Nephron progenitor cell (in vitro differentiated cells): ENCODE results near the gene IGFLR1.
A peak's percentile ranks its signal among the peaks of the same experiment; 100 is the strongest.

Experiments
- DNase-seq: peaks from one replicate; pipeline ENCODE4 v3.0.0; 2021
- H3K27ac Mint-ChIP-seq: 2 replicates; pipeline ENCODE4 v1.8.0; 2021; ENCODE audit warnings: mild to moderate bottlenecking, moderate library complexity, mixed read lengths
- H3K27me3 Mint-ChIP-seq: 2 replicates; pipeline ENCODE4 v1.8.0; 2021; ENCODE audit warnings: mild to moderate bottlenecking, low read depth, mixed read lengths; ENCODE audit not compliant: poor library complexity
- H3K36me3 Mint-ChIP-seq: 2 replicates; pipeline ENCODE4 v1.8.0; 2021; ENCODE audit warnings: low read depth, mixed read lengths
- H3K4me1 Mint-ChIP-seq: 2 replicates; pipeline ENCODE4 v1.8.0; 2021; ENCODE audit warnings: mixed read lengths
- H3K4me3 Mint-ChIP-seq: 2 replicates; pipeline ENCODE4 v1.8.0; 2021; ENCODE audit warnings: mild to moderate bottlenecking, moderate library complexity, mixed read lengths
- H3K9me3 Mint-ChIP-seq: 2 replicates; pipeline ENCODE4 v1.8.0; 2021; ENCODE audit warnings: mild to moderate bottlenecking, moderate library complexity, mixed read lengths
- CTCF ChIP-seq: fragments of 200-600 bp; sonication (generic); IDR thresholded peaks from 2 replicates; pipeline ENCODE4 v1.5.0; 2021; ENCODE audit warnings: antibody characterized with exemption

IGFLR1 gene

GRCh38 chr19:35784503-35785338 is 42.5 kb upstream of the IGFLR1 start:
- Mint-ChIP-seq H3K4me3 (no peak overlapping the region), H3K36me3 (peaks cover 24% of the 10 kb centered on the region), H3K4me1 (peaks cover 13% of the 10 kb centered on the region), H3K27ac (no peak overlapping the region), H3K9me3 (no peaks in the 10 kb centered on the region), H3K27me3 (peaks cover 9% of the 10 kb centered on the region)
- peak; percentile 62 for DNase-seq
- no peak for TF ChIP-seq CTCF

GRCh38 chr19:35783469-35784434 is 41.5 kb upstream of the IGFLR1 start:
- peaks cover 12% of the 10 kb centered on the region for H3K27me3 Mint-ChIP-seq
- no peak for TF ChIP-seq CTCF
- H3K9me3 Mint-ChIP-seq, result no peaks in the 10 kb centered on the region
- H3K4me1 Mint-ChIP-seq, result peaks cover 13% of the 10 kb centered on the region
- H3K36me3 Mint-ChIP-seq, result peaks cover 28% of the 10 kb centered on the region
- no peak overlapping the region for H3K27ac Mint-ChIP-seq
- peak; percentile 29 for DNase-seq
- peak overlapping the region; percentile 26 for H3K4me3 Mint-ChIP-seq

- no peak for TF ChIP-seq CTCF
- DNase-seq, result no peak
- Mint-ChIP-seq H3K4me3 (no peak overlapping the region), H3K4me1 (peaks cover 18% of the 10 kb centered on the region), H3K9me3 (no peaks in the 10 kb centered on the region), H3K27ac (no peak overlapping the region), H3K36me3 (peaks cover 28% of the 10 kb centered on the region), H3K27me3 (peaks cover 18% of the 10 kb centered on the region)
Observed at GRCh38 chr19:35782589-35782988, 40.3 kb upstream of the IGFLR1 start.

- H3K27me3 Mint-ChIP-seq, result peaks cover 18% of the 10 kb centered on the region
- H3K4me1 Mint-ChIP-seq, result peaks cover 27% of the 10 kb centered on the region
Observed at GRCh38 chr19:35781650-35782049, 39.4 kb upstream of the IGFLR1 start.

GRCh38 chr19:35780717-35781116 is 38.5 kb upstream of the IGFLR1 start:
- DNase-seq, result no peak
- H3K27ac Mint-ChIP-seq, result no peak overlapping the region
- H3K36me3 Mint-ChIP-seq, result peaks cover 27% of the 10 kb centered on the region
- H3K4me1 Mint-ChIP-seq, result peaks cover 34% of the 10 kb centered on the region
- peaks cover 18% of the 10 kb centered on the region for H3K27me3 Mint-ChIP-seq
- no peak for TF ChIP-seq CTCF
- no peak overlapping the region for H3K4me3 Mint-ChIP-seq
- H3K9me3 Mint-ChIP-seq, result no peaks in the 10 kb centered on the region

More at GRCh38 chr19:35781650-35782049, 39.4 kb upstream of the IGFLR1 start:
- no peak overlapping the region for H3K27ac Mint-ChIP-seq
- DNase-seq, result no peak
- peaks cover 28% of the 10 kb centered on the region for H3K36me3 Mint-ChIP-seq
- TF ChIP-seq CTCF, result no peak
- no peak overlapping the region for H3K4me3 Mint-ChIP-seq
- H3K9me3 Mint-ChIP-seq, result no peaks in the 10 kb centered on the region
